ENCODE measurements around the gene LRRC10B.

- TF ChIP-seq POLR2AphosphoS5 (IDR thresholded peaks at IDR 0.05; ENCODE audit: low read depth, low read length), result no peak
- no peak for TF ChIP-seq SIN3A (IDR thresholded peaks at IDR 0.05; ENCODE audit: borderline replicate concordance, insufficient read depth, low read length)
- TF ChIP-seq TAF1 (IDR thresholded peaks at IDR 0.05; ENCODE audit: borderline replicate concordance, insufficient read depth, low read length), result no peak
Measured at GRCh38 chr11:61542705-61543104, 34.2 kb downstream of the LRRC10B start.
